ENCODE results near the gene ZNF460. TPM values are rescaled to one million over a fixed set of nuclear protein-coding genes. Genes with fewer than 3 reads are reported as not detected.

ZNF460 gene
- total RNA-seq, 1 donor from 2014 or later = 105 TPM

DNA sequence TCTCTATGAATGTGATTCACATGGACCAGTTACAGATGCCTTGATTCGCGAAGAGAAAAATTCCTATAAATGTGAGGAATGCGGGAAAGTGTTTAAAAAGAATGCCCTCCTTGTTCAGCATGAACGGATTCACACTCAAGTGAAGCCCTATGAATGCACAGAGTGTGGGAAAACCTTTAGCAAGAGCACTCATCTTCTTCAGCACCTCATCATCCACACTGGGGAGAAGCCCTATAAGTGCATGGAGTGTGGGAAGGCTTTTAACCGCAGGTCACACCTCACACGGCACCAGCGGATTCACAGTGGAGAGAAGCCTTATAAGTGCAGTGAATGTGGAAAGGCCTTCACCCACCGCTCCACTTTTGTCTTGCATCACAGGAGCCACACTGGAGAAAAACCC, 47.7 kb downstream of the ZNF460 start:
- Mint-ChIP-seq H3K4me3 (ENCODE audit: unreplicated experiment) (no peak overlapping the region), H3K4me1 (ENCODE audit: low read depth, unreplicated experiment) (no peaks in the 10 kb centered on the region)
- FAIRE-seq = no peak

GRCh38 chr19:57334191-57334590, 53.9 kb downstream of the ZNF460 start:
- no peak overlapping the region for H3K4me2 ChIP-seq (ENCODE audit: low read length)
- Mint-ChIP-seq H3K4me1 (ENCODE audit: low read depth, unreplicated experiment) (peaks cover 3% of the 10 kb centered on the region), H3K36me3 (ENCODE audit: low read depth, unreplicated experiment) (peaks cover 6% of the 10 kb centered on the region), H3K27me3 (ENCODE audit: low read depth, unreplicated experiment) (no peaks in the 10 kb centered on the region), H3K9me3 (ENCODE audit: unreplicated experiment) (no peaks in the 10 kb centered on the region), H3K4me3 (ENCODE audit: unreplicated experiment) (no peak overlapping the region), H3K27ac (ENCODE audit: unreplicated experiment) (no peak overlapping the region)
- no peaks in the 10 kb centered on the region for H3K79me2 ChIP-seq (ENCODE audit: insufficient read depth, low read length)
- peaks cover 4% of the 10 kb centered on the region for H3K36me3 ChIP-seq (ENCODE audit: insufficient read depth, low read length)
- no peaks in the 10 kb centered on the region for H4K20me1 ChIP-seq (ENCODE audit: insufficient read depth, low read length)
- peaks cover under 1% of the 10 kb centered on the region for H3K9me3 ChIP-seq (ENCODE audit: insufficient read depth, low read depth, low read length)
- no peaks in the 10 kb centered on the region for H3K27me3 ChIP-seq (ENCODE audit: insufficient read depth, low read length)
- FAIRE-seq (no peak), DNase-seq (ENCODE audit: low read depth) (no peak)
- H2AFZ ChIP-seq (ENCODE audit: low read depth, low read length) = no peak overlapping the region
- H3K4me3 ChIP-seq (ENCODE audit: insufficient read depth, low read depth, low read length) = no peak overlapping the region
- H3K27ac ChIP-seq (ENCODE audit: low read depth, low read length) = no peak overlapping the region
- TF ChIP-seq EZH2 (IDR thresholded peaks at IDR 0.05; ENCODE audit: insufficient read depth, low read length) = no peak
- TF ChIP-seq, protein P1, sequence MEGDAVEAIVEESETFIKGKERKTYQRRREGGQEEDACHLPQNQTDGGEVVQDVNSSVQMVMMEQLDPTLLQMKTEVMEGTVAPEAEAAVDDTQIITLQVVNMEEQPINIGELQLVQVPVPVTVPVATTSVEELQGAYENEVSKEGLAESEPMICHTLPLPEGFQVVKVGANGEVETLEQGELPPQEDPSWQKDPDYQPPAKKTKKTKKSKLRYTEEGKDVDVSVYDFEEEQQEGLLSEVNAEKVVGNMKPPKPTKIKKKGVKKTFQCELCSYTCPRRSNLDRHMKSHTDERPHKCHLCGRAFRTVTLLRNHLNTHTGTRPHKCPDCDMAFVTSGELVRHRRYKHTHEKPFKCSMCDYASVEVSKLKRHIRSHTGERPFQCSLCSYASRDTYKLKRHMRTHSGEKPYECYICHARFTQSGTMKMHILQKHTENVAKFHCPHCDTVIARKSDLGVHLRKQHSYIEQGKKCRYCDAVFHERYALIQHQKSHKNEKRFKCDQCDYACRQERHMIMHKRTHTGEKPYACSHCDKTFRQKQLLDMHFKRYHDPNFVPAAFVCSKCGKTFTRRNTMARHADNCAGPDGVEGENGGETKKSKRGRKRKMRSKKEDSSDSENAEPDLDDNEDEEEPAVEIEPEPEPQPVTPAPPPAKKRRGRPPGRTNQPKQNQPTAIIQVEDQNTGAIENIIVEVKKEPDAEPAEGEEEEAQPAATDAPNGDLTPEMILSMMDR (IDR thresholded peaks at IDR 0.05; ENCODE audit: insufficient read depth, low read depth, low read length) = no peak
- H3K9ac ChIP-seq (ENCODE audit: low read length) = no peak overlapping the region
- no peaks in the 10 kb centered on the region for H3K4me1 ChIP-seq (ENCODE audit: insufficient read depth, low read length)

More for the DNA sequence above, 47.7 kb downstream of the ZNF460 start:
- Histone ChIP-seq H4K20me1 (ENCODE audit: insufficient read depth, low read length) (no peaks in the 10 kb centered on the region), H3K4me3 (ENCODE audit: insufficient read depth, low read depth, low read length) (no peak overlapping the region), H3K9me3 (ENCODE audit: insufficient read depth, low read depth, low read length) (peaks cover 18% of the 10 kb centered on the region), H3K27me3 (ENCODE audit: insufficient read depth, low read length) (no peaks in the 10 kb centered on the region), H3K4me2 (ENCODE audit: low read length) (no peak overlapping the region), H3K27ac (ENCODE audit: low read depth, low read length) (no peak overlapping the region), H3K36me3 (ENCODE audit: insufficient read depth, low read length) (peaks cover 38% of the 10 kb centered on the region), H3K4me1 (ENCODE audit: insufficient read depth, low read length) (no peaks in the 10 kb centered on the region), H3K9ac (ENCODE audit: low read length) (no peak overlapping the region), H2AFZ (ENCODE audit: low read depth, low read length) (no peak overlapping the region), H3K79me2 (ENCODE audit: insufficient read depth, low read length) (peaks cover 11% of the 10 kb centered on the region)
- TF ChIP-seq EZH2 (IDR thresholded peaks at IDR 0.05; ENCODE audit: insufficient read depth, low read length) = no peak
- TF ChIP-seq, protein P1 (IDR thresholded peaks at IDR 0.05; ENCODE audit: insufficient read depth, low read depth, low read length) = no peak
- H3K27me3 Mint-ChIP-seq (ENCODE audit: low read depth, unreplicated experiment) = no peaks in the 10 kb centered on the region
- no peak for DNase-seq (ENCODE audit: low read depth)
- H3K36me3 Mint-ChIP-seq (ENCODE audit: low read depth, unreplicated experiment) = peaks cover 42% of the 10 kb centered on the region
- H3K27ac Mint-ChIP-seq (ENCODE audit: unreplicated experiment) = no peak overlapping the region
- no peaks in the 10 kb centered on the region for H3K9me3 Mint-ChIP-seq (ENCODE audit: unreplicated experiment)

- no peaks in the 10 kb centered on the region for H4K20me1 ChIP-seq (ENCODE audit: insufficient read depth, low read length)
- Mint-ChIP-seq H3K27me3 (ENCODE audit: low read depth, unreplicated experiment) (no peaks in the 10 kb centered on the region), H3K4me1 (ENCODE audit: low read depth, unreplicated experiment) (peaks cover 3% of the 10 kb centered on the region), H3K27ac (ENCODE audit: unreplicated experiment) (no peak overlapping the region), H3K36me3 (ENCODE audit: low read depth, unreplicated experiment) (peaks cover 2% of the 10 kb centered on the region), H3K9me3 (ENCODE audit: unreplicated experiment) (no peaks in the 10 kb centered on the region), H3K4me3 (ENCODE audit: unreplicated experiment) (no peak overlapping the region)
- H3K36me3 ChIP-seq (ENCODE audit: insufficient read depth, low read length) = no peaks in the 10 kb centered on the region
- H3K79me2 ChIP-seq (ENCODE audit: insufficient read depth, low read length) = no peaks in the 10 kb centered on the region
- H3K9ac ChIP-seq (ENCODE audit: low read length) = no peak overlapping the region
- H3K4me2 ChIP-seq (ENCODE audit: low read length) = no peak overlapping the region
- DNase-seq (ENCODE audit: low read depth) (peak; percentile 14), FAIRE-seq (no peak)
- TF ChIP-seq EZH2 (IDR thresholded peaks at IDR 0.05; ENCODE audit: insufficient read depth, low read length) = no peak
- TF ChIP-seq, protein P1 (IDR thresholded peaks at IDR 0.05; ENCODE audit: insufficient read depth, low read depth, low read length) = no peak
- peaks cover 3% of the 10 kb centered on the region for H3K9me3 ChIP-seq (ENCODE audit: insufficient read depth, low read depth, low read length)
- H3K27me3 ChIP-seq (ENCODE audit: insufficient read depth, low read length) = no peaks in the 10 kb centered on the region
- no peak overlapping the region for H2AFZ ChIP-seq (ENCODE audit: low read depth, low read length)
- no peak overlapping the region for H3K4me3 ChIP-seq (ENCODE audit: insufficient read depth, low read depth, low read length)
- no peak overlapping the region for H3K27ac ChIP-seq (ENCODE audit: low read depth, low read length)
- no peaks in the 10 kb centered on the region for H3K4me1 ChIP-seq (ENCODE audit: insufficient read depth, low read length)
These were observed 58.6 kb downstream of the ZNF460 start for GRCh38 chr19:57338877-57339276.
